ENCODE data around the gene ENO2. TPM values are rescaled to one million over a fixed set of nuclear protein-coding genes. Genes with fewer than 3 reads are reported as not detected.

ENO2 gene
- total and polyA plus RNA-seq, 9 donors: 4.3 to 10.2 (median 7.2) TPM

GRCh38 chr12:6912164-6912935 is 2.0 kb upstream of the ENO2 start:
- no peak overlapping the region for H3K4me3 ChIP-seq (ENCODE audit: low read length)
- H3K27ac ChIP-seq (ENCODE audit: low read length): no peak overlapping the region
- peaks cover 13% of the 10 kb centered on the region for H3K4me1 ChIP-seq (ENCODE audit: control insufficient read depth, insufficient read depth, low read length)
- no peak for DNase-seq
- 85% methylated on average over 11 of the region's 15 CpGs for WGBS (ENCODE audit: insufficient coverage)
- no peaks in the 10 kb centered on the region for H3K9me3 ChIP-seq (replicated peaks; ENCODE audit: control insufficient read depth, low read depth, low read length)
- peaks cover 6% of the 10 kb centered on the region for H3K36me3 ChIP-seq (ENCODE audit: control insufficient read depth, insufficient read depth, low read length)
- peaks cover 36% of the 10 kb centered on the region for H3K27me3 ChIP-seq (ENCODE audit: control insufficient read depth, insufficient read depth, low read length)

- 18% methylated on average over 8 of the region's 29 CpGs for WGBS (ENCODE audit: insufficient coverage)
- H3K27me3 ChIP-seq (ENCODE audit: control insufficient read depth, insufficient read depth, low read length): peaks cover 36% of the 10 kb centered on the region
- H3K9me3 ChIP-seq (replicated peaks; ENCODE audit: control insufficient read depth, low read depth, low read length): no peaks in the 10 kb centered on the region
- no peak for DNase-seq
- no peaks in the 10 kb centered on the region for H3K36me3 ChIP-seq (ENCODE audit: control insufficient read depth, insufficient read depth, low read length)
- H3K4me3 ChIP-seq (ENCODE audit: low read length): peak overlapping the region; percentile 43
- no peak overlapping the region for H3K27ac ChIP-seq (ENCODE audit: low read length)
- peaks cover 13% of the 10 kb centered on the region for H3K4me1 ChIP-seq (ENCODE audit: control insufficient read depth, insufficient read depth, low read length)
Measured at GRCh38 chr12:6914947-6915788, 788 bp downstream of the ENO2 start.

GRCh38 chr12:6915789-6916285 is 1.5 kb downstream of the ENO2 start:
- WGBS (ENCODE audit: insufficient coverage): 82% methylated on average over 10 of the region's 14 CpGs
- no peak overlapping the region for H3K4me3 ChIP-seq (ENCODE audit: low read length)
- no peak overlapping the region for H3K27ac ChIP-seq (ENCODE audit: low read length)
- H3K9me3 ChIP-seq (replicated peaks; ENCODE audit: control insufficient read depth, low read depth, low read length): no peaks in the 10 kb centered on the region
- H3K27me3 ChIP-seq (ENCODE audit: control insufficient read depth, insufficient read depth, low read length): peaks cover 36% of the 10 kb centered on the region
- H3K36me3 ChIP-seq (ENCODE audit: control insufficient read depth, insufficient read depth, low read length): no peaks in the 10 kb centered on the region
- no peak for DNase-seq
- peaks cover 13% of the 10 kb centered on the region for H3K4me1 ChIP-seq (ENCODE audit: control insufficient read depth, insufficient read depth, low read length)

- WGBS (ENCODE audit: insufficient coverage): 74% methylated on average over 7 of the region's 11 CpGs
- no peak for DNase-seq
- no peak overlapping the region for H3K27ac ChIP-seq (ENCODE audit: low read length)
- no peaks in the 10 kb centered on the region for H3K36me3 ChIP-seq (ENCODE audit: control insufficient read depth, insufficient read depth, low read length)
- peaks cover 33% of the 10 kb centered on the region for H3K27me3 ChIP-seq (ENCODE audit: control insufficient read depth, insufficient read depth, low read length)
- peaks cover 13% of the 10 kb centered on the region for H3K4me1 ChIP-seq (ENCODE audit: control insufficient read depth, insufficient read depth, low read length)
- H3K4me3 ChIP-seq (ENCODE audit: low read length): no peak overlapping the region
- no peaks in the 10 kb centered on the region for H3K9me3 ChIP-seq (replicated peaks; ENCODE audit: control insufficient read depth, low read depth, low read length)
Measured at GRCh38 chr12:6916426-6917200, 2.2 kb downstream of the ENO2 start.

- no peak for DNase-seq
- Histone ChIP-seq H3K9me3 (replicated peaks; ENCODE audit: control insufficient read depth, low read depth, low read length) (no peaks in the 10 kb centered on the region), H3K27me3 (ENCODE audit: control insufficient read depth, insufficient read depth, low read length) (peaks cover 27% of the 10 kb centered on the region), H3K4me3 (ENCODE audit: low read length) (no peak overlapping the region), H3K27ac (ENCODE audit: low read length) (no peak overlapping the region), H3K4me1 (ENCODE audit: control insufficient read depth, insufficient read depth, low read length) (peaks cover 13% of the 10 kb centered on the region), H3K36me3 (ENCODE audit: control insufficient read depth, insufficient read depth, low read length) (no peaks in the 10 kb centered on the region)
- 58% methylated on average over 14 of the region's 14 CpGs for WGBS (ENCODE audit: insufficient coverage)
Measured at GRCh38 chr12:6917491-6918231, 3.3 kb downstream of the ENO2 start.

- Histone ChIP-seq H3K27ac (ENCODE audit: low read length) (no peak overlapping the region), H3K4me1 (ENCODE audit: control insufficient read depth, insufficient read depth, low read length) (peaks cover 17% of the 10 kb centered on the region), H3K9me3 (replicated peaks; ENCODE audit: control insufficient read depth, low read depth, low read length) (no peaks in the 10 kb centered on the region), H3K4me3 (ENCODE audit: low read length) (no peak overlapping the region), H3K36me3 (ENCODE audit: control insufficient read depth, insufficient read depth, low read length) (peaks cover 8% of the 10 kb centered on the region), H3K27me3 (ENCODE audit: control insufficient read depth, insufficient read depth, low read length) (peaks cover 11% of the 10 kb centered on the region)
- WGBS (ENCODE audit: insufficient coverage): 6% methylated on average over 2 of the region's 7 CpGs
- no peak for DNase-seq
Measured at GRCh38 chr12:6919588-6919987, 5.2 kb downstream of the ENO2 start.

GRCh38 chr12:6921539-6921938 is 7.2 kb downstream of the ENO2 start:
- H3K27ac ChIP-seq (ENCODE audit: low read length): no peak overlapping the region
- peaks cover 29% of the 10 kb centered on the region for H3K4me1 ChIP-seq (ENCODE audit: control insufficient read depth, insufficient read depth, low read length)
- no peak overlapping the region for H3K4me3 ChIP-seq (ENCODE audit: low read length)
- DNase-seq: no peak
- H3K9me3 ChIP-seq (replicated peaks; ENCODE audit: control insufficient read depth, low read depth, low read length): no peaks in the 10 kb centered on the region
- WGBS (ENCODE audit: insufficient coverage): 85% methylated on average over 5 of the region's 7 CpGs
- H3K36me3 ChIP-seq (ENCODE audit: control insufficient read depth, insufficient read depth, low read length): peaks cover 8% of the 10 kb centered on the region
- H3K27me3 ChIP-seq (ENCODE audit: control insufficient read depth, insufficient read depth, low read length): no peaks in the 10 kb centered on the region

- 52% methylated on average over 8 of the region's 9 CpGs for WGBS (ENCODE audit: insufficient coverage)
- no peaks in the 10 kb centered on the region for H3K27me3 ChIP-seq (ENCODE audit: control insufficient read depth, insufficient read depth, low read length)
- H3K4me1 ChIP-seq (ENCODE audit: control insufficient read depth, insufficient read depth, low read length): peaks cover 36% of the 10 kb centered on the region
- no peaks in the 10 kb centered on the region for H3K9me3 ChIP-seq (replicated peaks; ENCODE audit: control insufficient read depth, low read depth, low read length)
- no peak overlapping the region for H3K4me3 ChIP-seq (ENCODE audit: low read length)
- H3K36me3 ChIP-seq (ENCODE audit: control insufficient read depth, insufficient read depth, low read length): peaks cover 8% of the 10 kb centered on the region
- H3K27ac ChIP-seq (ENCODE audit: low read length): no peak overlapping the region
- DNase-seq: no peak
Measured at GRCh38 chr12:6921996-6922946, 7.9 kb downstream of the ENO2 start.
